WI38 (cell line): ENCODE data around the gene SERPINH1.
A peak's percentile ranks its signal among the peaks of the same experiment; 100 is the strongest.

ENCODE experiments used
- H3K4me3 ChIP-seq: 2 replicates; pipeline ENCODE4 v1.5.1; 2011; ENCODE audit warnings: low read depth, mild to moderate bottlenecking, control low read depth, low read length
- CTCF ChIP-seq: IDR thresholded peaks from 2 replicates; pipeline ENCODE4 v1.5.1; 2012; ENCODE audit warnings: low read depth, mild to moderate bottlenecking, control low read depth, low read length

The SERPINH1 gene

DNA sequence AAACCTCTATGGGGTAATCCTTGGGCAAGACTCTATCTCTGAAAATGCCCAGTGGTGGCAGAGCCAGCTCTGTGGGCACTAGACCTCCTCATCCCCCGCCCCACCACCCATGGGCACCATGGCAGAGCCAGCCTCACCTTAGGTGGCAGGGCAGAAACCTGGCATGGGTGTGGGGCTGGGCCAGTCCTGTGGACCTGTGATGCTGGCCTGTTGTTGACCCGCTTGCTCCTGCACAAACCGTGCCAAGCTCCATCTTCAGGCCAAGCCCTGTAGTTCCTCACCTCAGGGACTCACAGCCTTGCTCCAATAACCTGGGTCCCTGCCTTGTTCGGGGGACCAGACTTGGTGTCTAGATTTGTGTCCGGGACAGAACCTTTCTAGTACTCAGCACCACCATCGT lies 8.9 kb upstream of the SERPINH1 start:
- no peak for TF ChIP-seq CTCF
- no peak overlapping the region for H3K4me3 ChIP-seq

- no peak overlapping the region for H3K4me3 ChIP-seq
Measured at GRCh38 chr11:75553889-75554257, 8.2 kb upstream of the SERPINH1 start.

GRCh38 chr11:75554258-75555022 lies 7.6 kb upstream of the SERPINH1 start:
- TF ChIP-seq CTCF = no peak
- peak overlapping the region; percentile 32 for H3K4me3 ChIP-seq

More at GRCh38 chr11:75553889-75554257, 8.2 kb upstream of the SERPINH1 start:
- no peak for TF ChIP-seq CTCF

DNA sequence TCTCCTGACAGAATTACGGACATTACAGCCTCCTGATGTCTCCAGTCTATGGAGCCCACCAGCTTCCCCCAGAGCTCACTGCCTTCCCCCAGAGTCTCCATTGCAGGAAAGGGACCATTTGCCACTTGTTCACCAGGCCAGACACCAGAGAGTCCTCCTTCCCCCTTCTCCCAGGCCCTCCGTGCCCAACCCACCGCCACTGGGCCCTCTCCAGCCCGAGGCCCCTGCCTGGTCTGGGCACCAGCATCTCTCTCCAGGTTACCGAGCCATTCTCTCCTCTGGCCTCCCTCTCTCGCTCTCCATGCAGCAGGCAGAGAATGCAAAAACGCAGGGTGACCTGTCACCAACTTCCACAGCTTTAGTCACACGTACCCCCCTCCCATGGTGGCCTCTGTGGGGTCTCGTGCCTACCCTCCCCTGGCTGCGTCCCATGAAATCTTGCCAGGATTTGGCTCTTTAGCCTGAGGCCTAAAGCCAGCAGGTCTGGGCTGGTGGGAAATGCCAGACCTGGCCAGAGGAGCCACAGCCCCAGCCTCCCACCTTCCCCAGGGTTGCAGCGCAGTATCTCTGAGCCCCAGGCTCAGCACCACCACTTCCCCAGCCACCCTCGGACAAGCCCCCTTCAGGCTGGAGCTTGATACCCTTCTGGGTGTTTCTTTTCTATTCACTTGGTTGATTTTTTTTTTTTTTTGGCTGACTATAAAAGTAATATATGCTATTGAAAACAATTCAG lies 6.8 kb upstream of the SERPINH1 start:
- TF ChIP-seq CTCF = no peak
- peak overlapping the region; percentile 32; the same call in 1 of the 2 replicates for H3K4me3 ChIP-seq

GRCh38 chr11:75556275-75556674 lies 5.8 kb upstream of the SERPINH1 start:
- TF ChIP-seq CTCF = no peak

GRCh38 chr11:75557666-75558494 lies 4.2 kb upstream of the SERPINH1 start:
- no peak for TF ChIP-seq CTCF
- H3K4me3 ChIP-seq = peak overlapping the region; percentile 47

More at GRCh38 chr11:75556275-75556674, 5.8 kb upstream of the SERPINH1 start:
- H3K4me3 ChIP-seq = no peak overlapping the region
